Mucosa of descending colon (tissue), 3 donors: Measurements from ENCODE around the gene MYH9. TPM values are rescaled to one million over a fixed set of nuclear protein-coding genes. Genes with fewer than 3 reads are reported as not detected.

Experiments
- ATAC-seq: fragments of 200-7000 bp; cut with Tn5 transposase; one replicate; pipeline ENCODE4 v1.9.1; 2020; ENCODE audit warnings: mild to moderate bottlenecking, moderate library complexity
- DNase-seq, 3 donors: peaks; one replicate each; pipeline ENCODE4 v3.0.0-alpha.2; 2020
- H3K36me3 ChIP-seq: fragments of 200-600 bp; one replicate; pipeline ENCODE4 v1.8.0; 2021; ENCODE audit warnings: low read depth, mild to moderate bottlenecking
- H3K4me1 ChIP-seq: fragments of 200-600 bp; one replicate; pipeline ENCODE4 v1.8.0; 2021; ENCODE audit warnings: low read depth, mild to moderate bottlenecking
- H3K4me3 ChIP-seq: fragments of 200-600 bp; one replicate; pipeline ENCODE4 v1.8.0; 2021; ENCODE audit warnings: mild to moderate bottlenecking
- H3K9me3 ChIP-seq: fragments of 200-600 bp; one replicate; pipeline ENCODE4 v1.8.0; 2021; ENCODE audit warnings: mild to moderate bottlenecking
- intact Hi-C, 2 donors: fragments of 100-400 bp; cut with DNase I in 1 of 2; cut with micrococcal nuclease in 1 of 2; formaldehyde crosslinking; loops; one replicate each; pipeline versions ENCODE4 v1.11.0 to v1.11.1; 2022; cut with DNase I, micrococcal nuclease
- total RNA-seq, 3 donors: library from RNA; stranded (reverse); fragmentation: NEBNext Ultra II Directional in 2 of 3; extraction: Animal tissue kit (Norgen Biotek cat#: 25700) in 2 of 3; gene quantifications; one replicate each; pipeline versions ENCODE4 v1.2.1 to v1.2.4, GENCODE V29; 2021 to 2023
- TF ChIP-seq, protein P1 (sequence below): fragments of 200-600 bp; IDR thresholded peaks from one replicate; pipeline ENCODE4 v1.8.0; 2022; ENCODE audit warnings: antibody characterized with exemption, mild to moderate bottlenecking
- donor health status: DM: no; HTN: no; CAD: no; lungs with moderate emphysema.
- donor health status: DM: no; HTN: no; CAD: no.
- donor health status: DM: no; HTN: yes; CAD: no.

The MYH9 gene
- total RNA-seq, 3 donors from 2014 or later, result 501 to 831 (median 599) TPM

DNA sequence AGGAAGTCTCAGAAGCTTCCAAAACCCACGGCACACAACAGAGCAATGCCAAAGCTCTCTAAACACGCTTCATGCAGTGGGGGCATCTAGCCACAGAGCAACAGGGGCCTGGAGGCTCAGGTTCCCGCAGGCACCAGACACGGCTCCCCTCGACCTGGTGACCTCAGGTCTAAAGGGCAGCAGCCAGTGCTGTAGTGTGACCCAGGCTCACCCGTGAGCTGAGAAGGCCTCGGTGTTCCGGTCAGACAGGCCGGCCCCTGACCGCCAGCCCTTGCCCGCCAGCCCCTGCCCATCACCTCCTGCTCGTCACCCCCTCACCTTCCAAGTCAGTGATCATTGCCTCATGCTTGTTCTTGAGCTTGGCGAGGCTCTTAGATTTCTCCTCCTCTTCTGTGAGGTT is 89.2 kb downstream of the MYH9 start:
- intact Hi-C loops, result no loop called here
- H3K9me3 ChIP-seq, result no peaks in the 10 kb centered on the region
- ATAC-seq, result no peak
- H3K36me3 ChIP-seq, result peaks cover 75% of the 10 kb centered on the region
- no peak overlapping the region for H3K4me3 ChIP-seq
- TF ChIP-seq, protein P1, sequence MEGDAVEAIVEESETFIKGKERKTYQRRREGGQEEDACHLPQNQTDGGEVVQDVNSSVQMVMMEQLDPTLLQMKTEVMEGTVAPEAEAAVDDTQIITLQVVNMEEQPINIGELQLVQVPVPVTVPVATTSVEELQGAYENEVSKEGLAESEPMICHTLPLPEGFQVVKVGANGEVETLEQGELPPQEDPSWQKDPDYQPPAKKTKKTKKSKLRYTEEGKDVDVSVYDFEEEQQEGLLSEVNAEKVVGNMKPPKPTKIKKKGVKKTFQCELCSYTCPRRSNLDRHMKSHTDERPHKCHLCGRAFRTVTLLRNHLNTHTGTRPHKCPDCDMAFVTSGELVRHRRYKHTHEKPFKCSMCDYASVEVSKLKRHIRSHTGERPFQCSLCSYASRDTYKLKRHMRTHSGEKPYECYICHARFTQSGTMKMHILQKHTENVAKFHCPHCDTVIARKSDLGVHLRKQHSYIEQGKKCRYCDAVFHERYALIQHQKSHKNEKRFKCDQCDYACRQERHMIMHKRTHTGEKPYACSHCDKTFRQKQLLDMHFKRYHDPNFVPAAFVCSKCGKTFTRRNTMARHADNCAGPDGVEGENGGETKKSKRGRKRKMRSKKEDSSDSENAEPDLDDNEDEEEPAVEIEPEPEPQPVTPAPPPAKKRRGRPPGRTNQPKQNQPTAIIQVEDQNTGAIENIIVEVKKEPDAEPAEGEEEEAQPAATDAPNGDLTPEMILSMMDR, result no peak
- peak in 1 of 3 donors; percentile 47 for DNase-seq
- H3K4me1 ChIP-seq, result no peaks in the 10 kb centered on the region

DNA sequence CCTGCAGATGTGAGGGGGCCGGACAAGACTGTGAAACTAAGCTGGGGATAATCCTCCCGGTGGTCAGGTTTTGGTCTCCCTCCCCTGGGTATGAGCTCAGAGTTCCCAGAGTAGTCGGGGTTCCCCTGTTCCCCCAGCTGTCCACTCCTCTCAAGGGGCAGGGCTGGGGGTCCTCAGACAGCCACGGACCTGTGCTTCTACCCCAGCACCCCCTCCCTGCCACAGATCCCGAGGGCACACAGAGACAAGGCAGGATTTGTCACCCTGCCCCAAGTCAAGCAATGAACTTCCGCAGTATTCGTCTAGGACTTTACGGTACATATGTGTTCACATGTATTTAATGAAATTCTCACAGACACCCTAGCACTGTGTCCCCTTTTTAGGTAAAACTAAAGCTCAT is 89.6 kb downstream of the MYH9 start:
- no peak for ATAC-seq
- TF ChIP-seq, protein P1, result no peak

DNA sequence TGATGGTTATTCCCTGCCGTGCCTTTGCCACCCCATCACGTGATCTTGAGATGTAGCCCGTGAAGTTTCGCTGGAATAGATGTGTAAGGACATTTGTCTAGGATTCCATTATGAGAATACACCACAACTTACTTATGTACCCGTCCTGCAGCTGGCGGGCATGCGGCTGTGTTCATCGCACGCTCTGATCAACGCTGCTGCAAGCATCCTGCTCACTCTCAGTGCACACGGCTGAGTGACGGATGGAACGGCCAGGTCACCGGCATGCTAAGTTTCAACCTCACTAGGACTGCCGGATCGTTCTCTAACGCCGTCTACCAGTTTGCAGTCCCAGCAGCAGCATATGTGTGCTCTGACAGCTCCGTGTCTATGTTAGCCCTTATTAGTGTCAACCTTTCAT is 90.2 kb downstream of the MYH9 start:
- Histone ChIP-seq H3K4me1 (no peaks in the 10 kb centered on the region), H3K36me3 (peaks cover 78% of the 10 kb centered on the region), H3K4me3 (no peak overlapping the region), H3K9me3 (no peaks in the 10 kb centered on the region)
- DNase-seq (peak in 2 of 3 donors; percentile 19 to 33), ATAC-seq (no peak)
- TF ChIP-seq, protein P1, result no peak
- intact Hi-C loops, result no loop called here

More for the DNA sequence above, 89.6 kb downstream of the MYH9 start:
- Histone ChIP-seq H3K9me3 (no peaks in the 10 kb centered on the region), H3K36me3 (peaks cover 78% of the 10 kb centered on the region), H3K4me3 (no peak overlapping the region), H3K4me1 (no peaks in the 10 kb centered on the region)
- peak in 1 of 3 donors; percentile 14 for DNase-seq
- intact Hi-C loops, result no loop called here

DNA sequence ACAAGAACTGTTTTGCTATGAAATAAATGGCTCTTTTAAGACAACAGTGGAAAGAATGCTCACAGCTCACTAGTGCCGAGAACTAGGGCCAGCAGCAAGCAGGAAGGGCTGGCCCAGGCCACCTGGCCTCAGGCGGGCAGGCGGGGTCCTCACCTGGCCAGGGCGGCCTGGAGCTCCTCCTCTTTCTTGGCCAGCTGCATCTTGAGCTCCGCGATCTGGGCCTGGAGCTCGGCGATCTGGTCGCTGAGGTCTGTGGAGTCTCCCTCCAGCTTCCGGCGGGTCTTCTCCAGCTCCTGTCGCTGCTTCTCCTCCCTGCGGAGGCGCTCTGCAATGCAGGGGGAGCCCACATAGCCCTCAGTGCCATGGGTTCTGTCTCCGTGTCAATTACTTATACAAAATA is 91.1 kb downstream of the MYH9 start:
- ATAC-seq (no peak), DNase-seq (peak in 1 of 3 donors; percentile 41)
- no peaks in the 10 kb centered on the region for H3K4me1 ChIP-seq
- TF ChIP-seq, protein P1, result no peak
- no peak overlapping the region for H3K4me3 ChIP-seq
- no peaks in the 10 kb centered on the region for H3K9me3 ChIP-seq
- peaks cover 85% of the 10 kb centered on the region for H3K36me3 ChIP-seq
- intact Hi-C loops, result no loop called here

DNA sequence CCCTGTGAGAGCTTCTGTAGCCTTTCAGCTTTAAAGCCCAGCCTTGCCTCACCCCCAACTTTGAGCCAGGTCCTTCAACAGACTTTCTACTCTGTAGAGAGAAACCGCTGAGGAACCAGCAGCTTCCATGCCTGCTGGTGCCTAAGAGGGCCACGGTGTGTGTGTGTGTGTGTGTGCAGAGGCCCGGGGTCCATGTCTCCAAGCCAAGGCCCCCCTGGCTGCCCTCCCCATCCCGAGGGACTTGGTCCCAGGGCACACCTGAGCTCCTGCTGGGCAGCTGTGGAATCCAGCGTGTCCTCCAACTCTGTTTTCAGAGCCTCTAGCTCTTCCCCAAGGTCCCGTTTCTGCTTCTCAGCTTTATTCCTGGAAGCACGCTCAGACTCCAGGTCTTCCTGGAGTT is 92.5 kb downstream of the MYH9 start:
- peaks cover 75% of the 10 kb centered on the region for H3K36me3 ChIP-seq
- ATAC-seq, result no peak
- DNase-seq, result peak in 2 of 3 donors; percentile 17 to 20
- H3K9me3 ChIP-seq, result no peaks in the 10 kb centered on the region
- TF ChIP-seq, protein P1, result no peak
- intact Hi-C loops, result no loop called here
- no peaks in the 10 kb centered on the region for H3K4me1 ChIP-seq
- H3K4me3 ChIP-seq, result no peak overlapping the region

DNA sequence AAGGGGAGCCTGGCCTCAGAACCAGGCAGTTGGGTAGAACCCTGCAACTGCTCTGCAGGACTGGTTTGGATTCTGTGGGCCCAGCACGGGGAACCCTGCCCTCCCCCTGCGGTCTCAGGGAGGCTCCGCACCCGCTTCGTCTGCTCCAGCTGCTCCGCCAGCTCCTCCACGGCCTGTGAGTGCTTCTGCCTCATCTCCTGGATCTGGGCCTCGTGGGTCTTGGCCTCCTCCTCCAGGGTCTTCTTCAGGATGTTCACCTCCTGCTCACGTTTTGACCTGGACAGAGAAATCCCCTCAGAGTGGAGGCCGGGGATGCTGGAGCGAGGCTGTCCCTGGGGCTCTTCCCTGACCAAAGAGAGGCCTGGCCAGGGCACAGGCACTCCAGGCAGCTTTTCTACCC is 93.0 kb downstream of the MYH9 start:
- peak in 2 of 3 donors; percentile 19 to 50 for DNase-seq

More for the DNA sequence above, 93.0 kb downstream of the MYH9 start:
- TF ChIP-seq, protein P1, result no peak
- Histone ChIP-seq H3K9me3 (no peaks in the 10 kb centered on the region), H3K4me3 (no peak overlapping the region), H3K4me1 (no peaks in the 10 kb centered on the region), H3K36me3 (peaks cover 71% of the 10 kb centered on the region)
- no peak for ATAC-seq
- intact Hi-C loops, result no loop called here
